Type B pancreatic cell (in vitro differentiated cells): ENCODE results near the gene NECTIN3. TPM values are rescaled to one million over a fixed set of nuclear protein-coding genes. Genes with fewer than 3 reads are reported as not detected.

ENCODE experiments used
- DNase-seq: peaks from one replicate; pipeline ENCODE4 v3.0.0; 2021; ENCODE audit warnings: mixed read lengths; ENCODE audit not compliant: unreplicated experiment; ENCODE audit errors: extremely low spot score
- H3K27ac Mint-ChIP-seq: 2 replicates; pipeline ENCODE4 v1.8.0; 2021; ENCODE audit warnings: mild to moderate bottlenecking, mixed read lengths
- H3K27me3 Mint-ChIP-seq: 2 replicates; pipeline ENCODE4 v1.8.0; 2021; ENCODE audit warnings: mixed read lengths
- H3K36me3 Mint-ChIP-seq: 2 replicates; pipeline ENCODE4 v1.8.0; 2021; ENCODE audit warnings: mixed read lengths
- H3K4me1 Mint-ChIP-seq: one replicate; pipeline ENCODE4 v1.8.0; 2021; ENCODE audit warnings: mixed read lengths; ENCODE audit not compliant: unreplicated experiment
- H3K4me3 Mint-ChIP-seq: 2 replicates; pipeline ENCODE4 v1.8.0; 2021; ENCODE audit warnings: mild to moderate bottlenecking, mixed read lengths
- H3K9me3 Mint-ChIP-seq: 2 replicates; pipeline ENCODE4 v1.8.0; 2021; ENCODE audit warnings: mixed read lengths
- CTCF ChIP-seq: fragments of 200-600 bp; sonication (generic); conservative IDR thresholded peaks from 2 replicates; pipeline ENCODE4 v1.5.0; 2021; ENCODE audit warnings: antibody characterized with exemption, mild to moderate bottlenecking
- long read RNA-seq: library from polyadenylated mRNA; unstranded; transcript quantifications from one replicate; pipeline ENCODE4 v2.0.0, GENCODE V29; 2020
- total RNA-seq: library from RNA; stranded (reverse); gene quantifications from 2 replicates; pipeline ENCODE4 v1.2.1, GENCODE V29; 2021; ENCODE audit warnings: low replicate concordance

Gene NECTIN3
- 56.1 and 57.3 TPM in 2 replicates for total RNA-seq
- long read RNA-seq, transcript NECTIN3-206 (6 exons, 3,664 nt): major isoform, 9 of 23 reads
- long read RNA-seq, partial matches to known transcripts: 0 of 23 reads
- long read RNA-seq, other reads (novel, unspliced or antisense): 13 of 23 reads

DNA sequence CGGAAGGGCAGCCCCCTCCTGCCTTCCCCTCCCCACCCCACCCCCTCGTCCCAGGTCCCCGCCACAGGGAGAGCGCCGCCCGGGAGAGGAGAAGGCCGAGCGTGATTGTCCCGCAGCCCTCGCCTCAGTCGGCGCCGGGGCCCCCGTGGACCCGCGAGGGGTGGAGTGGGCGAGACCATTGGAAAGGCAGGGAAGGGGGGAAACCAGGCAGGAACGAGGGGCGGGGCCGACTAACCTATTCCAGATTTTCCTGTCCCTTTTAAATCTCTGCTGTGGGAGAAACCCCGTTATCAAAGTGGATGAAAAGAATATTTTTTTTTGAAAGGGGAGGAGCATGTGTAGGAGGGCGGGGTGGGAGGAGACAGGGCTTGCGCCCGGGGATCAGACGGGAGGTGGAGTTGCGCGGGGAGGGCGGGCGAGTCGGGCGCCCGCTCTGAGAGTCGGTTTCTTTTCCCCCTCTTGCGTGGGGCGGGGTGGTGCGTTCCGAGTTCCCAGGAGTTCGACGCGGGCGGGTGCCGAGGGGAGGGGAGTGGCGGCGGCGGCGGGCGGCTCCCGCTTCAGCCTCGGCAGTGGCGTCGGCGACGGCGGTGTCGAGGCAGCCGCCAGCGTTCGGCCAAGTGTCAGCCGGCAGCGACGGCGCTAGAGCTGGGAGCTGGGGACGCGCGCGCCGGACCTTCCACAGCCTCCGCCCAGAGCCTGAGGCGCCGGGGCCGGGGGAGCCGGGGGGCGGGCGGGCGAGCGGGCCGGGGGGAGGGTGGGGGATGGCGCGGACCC, at the start of gene NECTIN3:
TSS of gene NECTIN3 (plus strand) at position 560 of the 774 bp plus-strand sequence. CDS start at position 762, 202 bp downstream.
- peaks cover 35% of the 10 kb centered on the region for H3K4me1 Mint-ChIP-seq
- TF ChIP-seq CTCF: no peak
- no peaks in the 10 kb centered on the region for H3K9me3 Mint-ChIP-seq
- H3K27ac Mint-ChIP-seq: peak within 1 kb of the TSS; percentile 92
- peak; percentile 93 for DNase-seq
- H3K4me3 Mint-ChIP-seq: peak within 1 kb of the TSS; percentile 89
- no peaks in the 10 kb centered on the region for H3K36me3 Mint-ChIP-seq
- no peaks in the 10 kb centered on the region for H3K27me3 Mint-ChIP-seq

DNA sequence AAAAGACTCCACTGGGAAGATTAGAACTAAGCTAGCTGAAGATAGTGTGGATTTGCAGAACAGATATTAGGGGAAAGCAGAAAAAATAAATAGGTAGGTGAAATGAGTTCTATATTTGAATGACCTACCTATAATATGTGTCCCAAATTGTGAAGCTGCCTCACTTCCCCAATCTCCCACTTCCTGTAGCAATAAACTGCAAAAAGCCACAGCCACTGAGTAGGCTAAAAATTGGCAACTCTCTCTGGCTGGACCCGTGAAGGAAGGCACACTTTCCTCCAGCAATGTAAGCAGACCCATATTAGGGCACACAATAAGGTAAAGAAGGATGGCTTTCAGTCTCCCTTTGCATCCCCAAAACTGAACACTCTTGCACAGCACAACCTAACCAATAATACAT, 43.7 kb upstream of the NECTIN3 start:
- H3K9me3 Mint-ChIP-seq: no peaks in the 10 kb centered on the region

GRCh38 chr3:111031538-111031937, 40.1 kb upstream of the NECTIN3 start:
- no peaks in the 10 kb centered on the region for H3K36me3 Mint-ChIP-seq
- no peak for TF ChIP-seq CTCF
- no peak for DNase-seq
- no peak overlapping the region for H3K27ac Mint-ChIP-seq
- no peaks in the 10 kb centered on the region for H3K9me3 Mint-ChIP-seq
- H3K27me3 Mint-ChIP-seq: no peaks in the 10 kb centered on the region
- H3K4me1 Mint-ChIP-seq: no peaks in the 10 kb centered on the region
- H3K4me3 Mint-ChIP-seq: no peak overlapping the region

More for the DNA sequence above, 43.7 kb upstream of the NECTIN3 start:
- Mint-ChIP-seq H3K4me3 (no peak overlapping the region), H3K27me3 (no peaks in the 10 kb centered on the region), H3K36me3 (no peaks in the 10 kb centered on the region), H3K4me1 (no peaks in the 10 kb centered on the region), H3K27ac (no peak overlapping the region)
- no peak for DNase-seq
- TF ChIP-seq CTCF: no peak

DNA sequence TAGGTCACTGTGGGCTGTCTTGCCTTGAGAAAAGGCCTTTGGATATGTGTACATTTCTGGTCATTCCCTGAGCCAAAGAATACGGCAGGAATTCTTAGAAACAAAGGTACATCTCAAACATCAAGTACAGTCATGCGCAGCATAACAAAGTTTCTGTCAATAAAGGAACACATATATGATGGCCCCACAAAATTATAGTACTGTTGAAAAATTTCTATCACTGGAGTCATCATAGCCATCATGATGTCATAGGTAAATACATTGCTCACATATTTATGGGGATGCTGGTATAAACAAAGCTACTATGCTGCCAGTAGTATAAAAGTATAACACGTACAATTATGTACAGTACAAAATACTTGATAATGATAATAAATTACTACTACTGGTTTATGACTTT, 38.9 kb upstream of the NECTIN3 start:
- no peak overlapping the region for H3K4me3 Mint-ChIP-seq

DNA sequence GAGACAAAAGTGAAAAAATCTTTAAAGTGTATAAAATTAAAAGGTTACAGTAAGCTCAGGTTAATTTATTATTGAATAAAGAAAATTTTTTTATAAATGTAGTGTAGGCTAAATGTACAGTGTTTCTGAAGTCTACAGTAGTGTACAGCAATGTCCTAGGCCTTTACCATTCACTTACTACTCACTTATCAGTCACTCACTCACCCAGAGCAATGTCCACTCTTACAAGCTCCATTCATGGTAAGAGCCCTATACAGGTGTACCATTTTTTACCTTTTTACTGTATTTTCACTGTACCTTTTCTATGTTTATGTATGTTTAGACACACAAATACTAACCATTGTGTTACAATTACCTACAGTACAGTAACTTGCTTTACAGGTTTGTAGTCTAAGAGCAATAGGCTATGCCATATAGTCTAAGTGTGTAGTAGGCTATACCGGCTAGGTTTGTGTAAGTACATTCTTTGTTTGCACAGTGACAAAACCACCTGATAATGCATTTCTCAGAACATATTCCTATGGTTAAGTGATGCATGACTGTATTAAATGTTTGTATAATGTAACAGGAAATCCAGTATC, 38.1 kb upstream of the NECTIN3 start:
- no peaks in the 10 kb centered on the region for H3K36me3 Mint-ChIP-seq
- H3K27ac Mint-ChIP-seq: no peak overlapping the region
- H3K4me3 Mint-ChIP-seq: no peak overlapping the region
- H3K9me3 Mint-ChIP-seq: peaks cover 10% of the 10 kb centered on the region
- H3K27me3 Mint-ChIP-seq: no peaks in the 10 kb centered on the region
- no peaks in the 10 kb centered on the region for H3K4me1 Mint-ChIP-seq
- no peak for DNase-seq
- TF ChIP-seq CTCF: no peak

More for the DNA sequence above, 38.9 kb upstream of the NECTIN3 start:
- Mint-ChIP-seq H3K27ac (no peak overlapping the region), H3K36me3 (no peaks in the 10 kb centered on the region), H3K4me1 (no peaks in the 10 kb centered on the region), H3K9me3 (peaks cover 8% of the 10 kb centered on the region), H3K27me3 (no peaks in the 10 kb centered on the region)
- DNase-seq: no peak
- no peak for TF ChIP-seq CTCF
